Measurements from ENCODE around the gene MLC1.

MLC1 gene

DNA sequence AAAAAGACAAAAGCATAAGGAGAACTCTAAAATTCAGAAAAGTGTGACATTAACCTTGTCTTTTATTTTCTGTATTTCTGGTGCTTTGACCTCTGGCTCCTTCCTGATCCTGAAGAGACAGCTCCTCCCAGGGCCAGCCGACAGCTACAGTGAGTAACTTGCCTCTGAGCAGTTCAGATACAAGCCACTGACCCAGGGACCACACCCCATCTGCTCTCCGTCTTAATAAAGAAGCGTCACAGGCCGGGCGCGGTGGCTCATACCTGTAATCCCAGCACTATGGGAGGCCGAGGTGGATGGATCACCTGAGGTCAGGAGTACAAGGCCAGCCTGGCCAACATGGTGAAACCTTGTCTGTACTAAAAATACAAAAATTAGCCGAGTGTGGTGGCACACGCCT lies 6.5 kb downstream of the MLC1 start:
- H3K4me3 ChIP-seq (ENCODE audit: low read length): no peak overlapping the region
- TF ChIP-seq, protein P1, sequence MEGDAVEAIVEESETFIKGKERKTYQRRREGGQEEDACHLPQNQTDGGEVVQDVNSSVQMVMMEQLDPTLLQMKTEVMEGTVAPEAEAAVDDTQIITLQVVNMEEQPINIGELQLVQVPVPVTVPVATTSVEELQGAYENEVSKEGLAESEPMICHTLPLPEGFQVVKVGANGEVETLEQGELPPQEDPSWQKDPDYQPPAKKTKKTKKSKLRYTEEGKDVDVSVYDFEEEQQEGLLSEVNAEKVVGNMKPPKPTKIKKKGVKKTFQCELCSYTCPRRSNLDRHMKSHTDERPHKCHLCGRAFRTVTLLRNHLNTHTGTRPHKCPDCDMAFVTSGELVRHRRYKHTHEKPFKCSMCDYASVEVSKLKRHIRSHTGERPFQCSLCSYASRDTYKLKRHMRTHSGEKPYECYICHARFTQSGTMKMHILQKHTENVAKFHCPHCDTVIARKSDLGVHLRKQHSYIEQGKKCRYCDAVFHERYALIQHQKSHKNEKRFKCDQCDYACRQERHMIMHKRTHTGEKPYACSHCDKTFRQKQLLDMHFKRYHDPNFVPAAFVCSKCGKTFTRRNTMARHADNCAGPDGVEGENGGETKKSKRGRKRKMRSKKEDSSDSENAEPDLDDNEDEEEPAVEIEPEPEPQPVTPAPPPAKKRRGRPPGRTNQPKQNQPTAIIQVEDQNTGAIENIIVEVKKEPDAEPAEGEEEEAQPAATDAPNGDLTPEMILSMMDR (IDR thresholded peaks at IDR 0.05; ENCODE audit: insufficient read depth, low read depth, low read length, missing control alignments): no peak
- DNase-seq (ENCODE audit: low read depth): no peak

GRCh38 chr22:50078246-50078645 lies 7.0 kb downstream of the MLC1 start:
- no peak for DNase-seq (ENCODE audit: low read depth)
- no peak overlapping the region for H3K4me3 ChIP-seq (ENCODE audit: low read length)
- TF ChIP-seq, protein P1 (IDR thresholded peaks at IDR 0.05; ENCODE audit: insufficient read depth, low read depth, low read length, missing control alignments): no peak

GRCh38 chr22:50076646-50077535 lies 8.3 kb downstream of the MLC1 start:
- no peak overlapping the region for H3K4me3 ChIP-seq (ENCODE audit: low read length)
- DNase-seq (ENCODE audit: low read depth): no peak
- TF ChIP-seq, protein P1 (IDR thresholded peaks at IDR 0.05; ENCODE audit: insufficient read depth, low read depth, low read length, missing control alignments): no peak

- TF ChIP-seq, protein P1 (IDR thresholded peaks at IDR 0.05; ENCODE audit: insufficient read depth, low read depth, low read length, missing control alignments): no peak
- DNase-seq (ENCODE audit: low read depth): no peak
- no peak overlapping the region for H3K4me3 ChIP-seq (ENCODE audit: low read length)
Observed at GRCh38 chr22:50074551-50075530, 10.4 kb downstream of the MLC1 start.

DNA sequence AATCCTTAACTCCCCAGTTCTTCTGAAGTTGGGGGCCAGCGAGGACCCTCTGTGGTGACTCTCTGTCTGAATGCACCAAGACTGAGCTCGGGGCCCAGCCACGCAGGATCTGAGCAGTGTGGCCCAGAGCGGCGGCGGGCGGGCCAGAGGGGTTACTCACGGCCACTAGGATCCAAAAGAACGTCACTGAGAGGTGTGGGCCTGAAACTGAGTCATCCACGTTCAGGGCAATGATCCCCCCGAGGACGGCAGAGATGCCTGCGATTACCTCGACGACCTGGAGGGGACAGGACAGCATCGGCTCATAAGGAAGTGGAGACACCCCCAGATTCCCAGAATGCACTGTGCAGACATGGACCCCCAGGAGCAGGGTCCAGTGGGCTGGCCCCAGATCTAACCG lies 11.2 kb downstream of the MLC1 start:
- TF ChIP-seq, protein P1 (IDR thresholded peaks at IDR 0.05; ENCODE audit: insufficient read depth, low read depth, low read length, missing control alignments): no peak
- DNase-seq (ENCODE audit: low read depth): no peak

GRCh38 chr22:50072714-50073538 lies 12.3 kb downstream of the MLC1 start:
- no peak for DNase-seq (ENCODE audit: low read depth)
- TF ChIP-seq, protein P1 (IDR thresholded peaks at IDR 0.05; ENCODE audit: insufficient read depth, low read depth, low read length, missing control alignments): no peak

More for the DNA sequence above, 11.2 kb downstream of the MLC1 start:
- H3K4me3 ChIP-seq (ENCODE audit: low read length): no peak overlapping the region

More at GRCh38 chr22:50072714-50073538, 12.3 kb downstream of the MLC1 start:
- H3K4me3 ChIP-seq (ENCODE audit: low read length): no peak overlapping the region

Data from epithelial cell of esophagus (primary cell).